ENCODE measurements around the gene TENM4. TPM values are rescaled to one million over a fixed set of nuclear protein-coding genes. Genes with fewer than 3 reads are reported as not detected.
"Not testable (repeated sequence)": the region's sequence is repeated elsewhere in the genome, so short reads cannot be mapped to it uniquely, and the experiment has no call there.

TENM4 gene
- total RNA-seq, 1 donor from 2014 or later: under 0.01 TPM

GRCh38 chr11:79219186-79220045 is 221.4 kb downstream of the TENM4 start:
- DNase-seq (ENCODE audit: low read depth, low spot score): no peak

DNA sequence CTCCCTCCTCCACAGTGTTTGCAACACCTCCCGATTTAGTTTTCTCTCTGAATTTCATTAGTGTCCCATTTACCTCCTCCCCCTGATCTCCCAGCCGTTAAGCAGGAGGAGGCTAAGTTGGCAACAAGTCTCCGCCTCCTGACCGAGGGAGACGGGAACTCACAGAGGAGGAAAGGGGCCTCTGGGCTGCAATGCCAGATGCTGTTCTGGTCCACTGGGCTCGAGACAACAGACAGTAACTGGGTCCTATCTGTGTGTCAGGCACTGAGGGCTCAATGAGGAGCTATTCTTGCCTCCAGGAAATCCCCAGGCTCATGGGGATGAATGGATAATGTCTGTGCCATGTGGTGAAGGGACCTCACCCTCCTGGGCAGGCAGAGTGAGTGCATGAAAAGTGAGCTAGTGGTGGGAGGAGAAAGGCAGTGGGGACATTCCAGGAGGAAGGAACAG is 228.1 kb downstream of the TENM4 start:
- no peak for DNase-seq (ENCODE audit: low read depth, low spot score)

DNA sequence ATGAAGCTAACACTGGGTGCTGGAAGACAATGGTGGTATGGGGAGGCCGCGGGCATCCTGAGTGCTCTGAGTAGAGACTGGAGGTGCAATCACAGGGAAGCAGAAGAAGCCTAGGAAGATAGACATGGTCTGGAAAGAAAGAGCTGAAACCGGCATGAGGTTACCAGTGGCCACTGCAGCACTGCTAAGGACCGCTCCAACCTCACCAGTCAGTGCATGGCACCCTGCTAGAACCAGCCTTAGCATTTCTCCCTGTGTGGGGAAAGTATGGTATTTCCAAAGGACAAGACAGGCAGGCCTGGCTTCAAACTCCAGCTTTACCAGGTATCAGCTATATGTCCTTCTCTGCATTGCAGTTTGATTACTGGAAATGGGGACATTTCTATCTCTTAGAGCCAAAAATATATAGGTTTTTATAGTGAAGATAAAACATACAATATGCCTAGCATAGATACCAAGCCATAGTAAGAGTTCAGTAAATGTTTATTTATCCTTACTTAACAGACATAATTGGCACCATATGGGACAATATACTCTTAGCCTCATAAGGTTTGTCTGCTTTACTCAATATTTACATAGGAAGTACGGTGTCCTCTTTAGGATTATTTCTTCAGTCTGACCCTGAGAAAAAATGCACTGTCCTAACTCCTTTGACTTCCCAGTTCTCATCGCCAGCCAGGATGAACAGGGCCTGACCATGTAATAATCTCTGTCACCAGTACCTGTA is 231.1 kb downstream of the TENM4 start:
- no peak for DNase-seq (ENCODE audit: low read depth, low spot score)

DNA sequence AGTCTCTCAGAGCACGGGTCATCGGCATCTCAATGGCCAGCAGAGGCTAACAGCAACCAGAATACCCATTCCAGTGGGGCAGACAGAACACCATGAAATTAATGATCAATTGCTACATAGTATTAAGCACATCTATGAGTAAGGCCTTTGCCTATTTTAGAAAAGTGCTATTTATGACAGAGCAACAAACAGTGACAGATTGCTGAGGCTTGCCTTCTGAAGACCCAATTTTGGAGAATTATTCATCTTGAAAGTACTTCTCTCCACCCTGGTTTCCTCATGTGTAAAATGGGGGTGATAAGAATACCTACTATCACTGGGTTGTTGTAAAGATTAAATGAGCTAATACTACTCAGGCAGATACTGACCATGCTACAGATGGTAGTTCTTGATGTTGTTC is 232.7 kb downstream of the TENM4 start:
- no peak for DNase-seq (ENCODE audit: low read depth, low spot score)

- DNase-seq (ENCODE audit: low read depth, low spot score): no peak
Measured at GRCh38 chr11:79206951-79207350, 233.9 kb downstream of the TENM4 start.

GRCh38 chr11:79205786-79206185 is 235.0 kb downstream of the TENM4 start:
- no peak for DNase-seq (ENCODE audit: low read depth, low spot score)

DNA sequence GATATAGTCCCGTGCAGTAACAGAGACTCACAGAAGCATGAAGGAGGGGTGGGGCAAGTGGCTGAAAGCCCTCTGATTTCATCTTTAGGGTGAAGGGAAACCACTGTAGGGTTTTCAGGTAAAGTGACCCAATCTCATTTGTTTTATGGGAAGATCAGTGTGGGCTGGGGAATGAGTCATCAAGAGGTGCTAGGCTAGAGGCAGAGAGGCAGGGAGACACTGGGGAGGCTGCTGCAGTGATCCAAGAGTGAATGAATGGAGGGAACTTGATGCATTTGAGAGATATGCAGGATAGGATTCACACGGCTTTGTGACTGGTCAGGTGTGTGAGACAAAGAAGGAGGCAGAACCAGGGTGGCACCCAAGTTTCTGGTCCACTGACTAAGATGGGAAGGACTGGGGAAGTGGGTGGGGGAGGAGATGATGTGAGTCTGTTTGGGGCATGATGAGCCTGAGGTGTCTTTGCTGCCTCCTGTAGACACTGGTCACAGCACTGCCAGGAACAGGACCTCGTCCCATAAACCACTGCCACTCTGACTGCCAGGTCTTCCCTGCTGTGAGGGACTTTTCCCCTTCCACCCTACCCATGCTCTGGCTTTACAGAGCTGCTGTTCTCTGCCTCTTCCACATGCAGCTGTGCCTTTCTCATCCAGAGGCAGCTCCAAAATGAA is 239.0 kb downstream of the TENM4 start:
- no peak for DNase-seq (ENCODE audit: low read depth, low spot score)

DNA sequence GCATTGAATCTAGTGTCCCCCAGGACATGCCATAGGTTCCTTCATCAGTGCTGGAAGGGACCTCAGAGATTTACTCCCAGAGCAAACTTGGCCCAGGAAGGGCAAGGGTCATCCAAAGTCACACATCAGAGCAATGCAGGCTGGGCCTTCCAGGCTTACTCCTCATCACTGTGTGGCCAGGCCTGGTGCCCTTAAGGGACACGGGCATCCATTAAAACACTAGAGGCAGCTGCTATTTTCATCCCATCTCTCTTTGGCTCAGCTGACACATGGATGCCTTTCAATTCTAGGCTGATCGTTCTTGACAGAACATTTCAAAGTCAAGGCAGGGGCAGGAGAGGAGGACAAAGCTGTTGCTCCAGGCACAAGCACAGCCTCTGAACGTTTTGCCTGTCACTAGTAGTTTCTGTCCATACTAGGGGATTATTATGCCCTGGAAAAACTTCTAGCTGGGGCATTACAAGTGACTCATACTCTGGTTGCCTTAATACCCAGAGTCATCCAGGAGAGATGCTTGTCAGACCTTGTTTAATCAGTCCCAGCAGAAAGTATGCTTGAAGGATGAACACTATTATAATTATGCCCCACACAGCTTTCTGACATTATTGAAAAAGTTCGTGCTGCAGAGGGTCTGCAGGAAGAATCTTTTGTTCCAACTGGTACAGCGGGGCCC is 240.3 kb downstream of the TENM4 start:
- no peak for DNase-seq (ENCODE audit: low read depth, low spot score)

- DNase-seq (ENCODE audit: low read depth, low spot score): no peak
Measured at GRCh38 chr11:79199729-79200354, 241.0 kb downstream of the TENM4 start.

GRCh38 chr11:79198898-79199250 is 242.0 kb downstream of the TENM4 start:
- DNase-seq (ENCODE audit: low read depth, low spot score): no peak

- DNase-seq (ENCODE audit: low read depth, low spot score): no peak
Measured at GRCh38 chr11:79198203-79198897, 242.5 kb downstream of the TENM4 start.

DNA sequence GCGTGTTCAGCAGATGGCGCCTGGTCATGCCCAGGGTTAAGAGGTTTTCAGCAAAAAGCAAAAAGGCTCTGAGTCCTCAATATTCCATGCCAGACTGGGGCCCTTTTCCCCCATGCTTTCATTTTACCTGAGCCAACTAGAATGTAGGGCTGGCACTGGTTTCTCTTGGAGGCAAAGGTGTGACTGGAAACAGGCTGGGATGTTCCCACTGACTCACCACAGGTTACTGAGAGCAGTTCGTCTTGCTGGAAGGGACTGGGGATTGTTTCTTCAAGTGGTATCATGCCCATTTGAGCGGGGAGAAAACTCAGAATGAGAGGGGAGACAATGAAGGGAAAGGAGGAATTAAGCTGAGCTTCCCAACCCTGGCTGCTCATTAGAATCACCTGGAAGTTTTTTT is 243.9 kb downstream of the TENM4 start:
- no peak for DNase-seq (ENCODE audit: low read depth, low spot score)

DNA sequence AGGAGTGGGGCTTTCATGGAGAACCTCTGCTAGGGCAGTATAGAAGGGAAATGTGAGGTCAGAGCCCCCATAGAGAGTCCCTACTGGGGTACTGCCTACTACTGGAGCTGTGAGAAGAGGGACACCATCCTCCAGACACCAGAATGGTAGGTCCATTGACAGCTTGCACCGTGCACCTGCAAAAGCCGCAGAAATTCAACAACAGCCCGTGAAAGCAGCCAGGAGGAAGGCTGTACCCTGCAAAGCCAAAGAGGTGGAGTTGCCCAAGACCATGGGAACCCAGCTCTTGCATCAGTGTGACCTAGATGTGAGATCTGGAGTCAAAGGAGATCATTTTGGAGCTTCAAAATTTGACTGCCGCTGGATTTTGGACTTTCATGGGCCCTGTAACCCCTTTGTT is 245.6 kb downstream of the TENM4 start:
- DNase-seq (ENCODE audit: low read depth, low spot score): no peak

DNA sequence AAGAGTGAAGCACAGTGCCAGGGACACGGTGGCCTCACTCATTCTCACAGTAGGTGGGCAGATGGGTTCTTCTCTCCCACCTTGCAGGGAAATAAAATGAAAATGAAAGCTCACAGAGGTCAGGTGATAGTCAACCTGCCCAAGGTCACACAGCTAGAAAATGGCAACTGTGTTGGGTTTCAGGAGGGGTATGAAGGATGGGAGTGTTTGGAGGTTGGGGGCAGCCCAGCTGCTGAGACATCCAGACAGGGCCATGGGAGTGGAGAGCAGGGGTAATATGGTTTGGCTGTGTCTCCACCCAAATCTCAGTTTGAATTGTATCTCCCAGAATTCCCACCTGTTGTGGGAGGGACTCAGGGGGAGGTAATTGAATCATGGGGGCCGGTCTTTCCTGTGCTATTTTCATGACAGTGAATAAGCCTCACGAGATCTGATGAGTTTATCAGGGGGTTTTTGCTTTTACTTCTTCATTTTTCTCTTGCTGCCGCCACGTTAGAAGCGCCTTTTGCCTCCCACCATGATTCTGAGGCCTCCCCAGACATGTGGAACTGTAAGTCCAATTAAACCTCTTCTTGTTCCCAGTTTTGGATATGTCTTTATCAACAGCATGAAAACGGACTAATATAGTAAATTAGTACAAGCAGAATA is 247.0 kb downstream of the TENM4 start:
- no peak for DNase-seq (ENCODE audit: low read depth, low spot score)

- no peak for DNase-seq (ENCODE audit: low read depth, low spot score)
Measured at GRCh38 chr11:79192836-79193235, 248.0 kb downstream of the TENM4 start.

GRCh38 chr11:79191716-79192115 is 249.1 kb downstream of the TENM4 start:
- DNase-seq (ENCODE audit: low read depth, low spot score): not testable (repeated sequence)

DNA sequence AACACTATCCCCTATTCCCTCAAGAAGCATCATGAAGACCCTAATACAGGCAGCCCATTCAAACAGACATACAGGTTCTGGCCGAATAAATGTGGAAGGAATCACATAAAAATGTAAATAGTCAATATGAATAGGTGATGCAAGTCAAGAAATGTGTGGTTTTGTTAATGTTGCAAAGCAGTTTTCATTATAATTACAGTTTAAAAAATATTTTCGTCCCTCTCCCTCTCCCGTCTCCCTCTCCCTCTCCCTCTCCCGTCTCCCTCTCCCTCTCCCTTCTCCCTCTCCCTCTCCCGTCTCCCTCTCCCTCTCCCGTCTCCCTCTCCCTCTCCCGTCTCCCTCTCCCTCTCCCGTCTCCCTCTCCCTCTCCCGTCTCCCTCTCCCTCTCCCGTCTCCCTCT is 250.3 kb downstream of the TENM4 start:
- not testable (repeated sequence) for DNase-seq (ENCODE audit: low read depth, low spot score)

DNA sequence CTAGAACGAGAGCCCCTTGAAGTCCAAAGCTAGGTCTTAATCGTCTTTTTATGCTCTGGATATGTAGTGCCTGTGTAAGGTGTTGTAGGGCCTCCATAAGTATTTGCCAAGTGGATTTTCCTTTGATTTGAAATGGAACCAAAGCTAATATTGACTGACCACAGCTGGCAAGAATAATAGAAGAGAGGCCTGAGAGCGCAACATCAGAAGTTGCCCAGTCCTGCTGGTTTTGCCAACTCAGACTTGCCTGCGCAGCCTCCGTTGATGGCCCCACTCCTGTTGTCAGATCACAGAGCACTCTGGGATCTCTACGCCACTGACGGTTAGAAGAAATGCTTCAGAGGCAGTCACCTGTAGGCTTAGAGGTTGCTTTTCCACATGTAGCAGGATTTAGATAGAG is 251.2 kb downstream of the TENM4 start:
- DNase-seq (ENCODE audit: low read depth, low spot score): no peak

GRCh38 chr11:79189055-79189454 is 251.8 kb downstream of the TENM4 start:
- DNase-seq (ENCODE audit: low read depth, low spot score): no peak

- no peak for DNase-seq (ENCODE audit: low read depth, low spot score)
Measured at GRCh38 chr11:79186669-79187068, 254.2 kb downstream of the TENM4 start.
